Thymus (tissue), 2 donors: ENCODE results near the gene LPCAT3. TPM values are rescaled to one million over a fixed set of nuclear protein-coding genes. Genes with fewer than 3 reads are reported as not detected.

Experiments
- polyA plus RNA-seq: library from polyadenylated mRNA; stranded (reverse); fragments of 200-250 nt; gene quantifications from one replicate; pipeline ENCODE4 v1.2.3, GENCODE V29; 2013
- total RNA-seq: library from RNA; stranded (reverse); fragments of 120-200 nt; gene quantifications from one replicate; pipeline ENCODE4 v1.2.4, GENCODE V29; 2013
- donor health status: healthy.

LPCAT3 gene
- total and polyA plus RNA-seq, 2 donors: 16.1 to 28.2 TPM

Other genes starting within 250 kb of the LPCAT3 start
- 1.5 TPM for gene LAG3, start 246.0 kb downstream of the LPCAT3 start, total RNA-seq
- gene LAG3, start 246.0 kb downstream of the LPCAT3 start, polyA plus RNA-seq: 4.8 TPM
- 91.9 TPM for gene CD4, start 228.9 kb downstream of the LPCAT3 start, total RNA-seq
- gene CD4, start 228.9 kb downstream of the LPCAT3 start, polyA plus RNA-seq: 50.9 TPM
- 1.4 TPM for gene GPR162, start 196.7 kb downstream of the LPCAT3 start, total RNA-seq
- gene GPR162, start 196.7 kb downstream of the LPCAT3 start, polyA plus RNA-seq: 4.4 TPM
- gene P3H3, start 190.1 kb downstream of the LPCAT3 start, total RNA-seq: 1.0 TPM
- gene P3H3, start 190.1 kb downstream of the LPCAT3 start, polyA plus RNA-seq: 4.4 TPM
- gene GNB3, start 177.6 kb downstream of the LPCAT3 start, total RNA-seq: 0.14 TPM
- gene GNB3, start 177.6 kb downstream of the LPCAT3 start, polyA plus RNA-seq: 1.3 TPM
- 44.3 TPM for gene CDCA3, start 167.2 kb downstream of the LPCAT3 start, total RNA-seq
- gene CDCA3, start 167.2 kb downstream of the LPCAT3 start, polyA plus RNA-seq: 5.9 TPM
- gene USP5, start 166.3 kb downstream of the LPCAT3 start, total RNA-seq: 61.1 TPM
- gene USP5, start 166.3 kb downstream of the LPCAT3 start, polyA plus RNA-seq: 32.2 TPM
- 628 TPM for gene TPI1, start 150.9 kb downstream of the LPCAT3 start, total RNA-seq
- gene TPI1, start 150.9 kb downstream of the LPCAT3 start, polyA plus RNA-seq: 282 TPM
- 10.7 TPM for gene SPSB2, start 145.2 kb downstream of the LPCAT3 start, total RNA-seq
- 14.9 TPM for gene SPSB2, start 145.2 kb downstream of the LPCAT3 start, polyA plus RNA-seq
- 6.2 TPM for gene LRRC23, start 113.7 kb downstream of the LPCAT3 start, total RNA-seq
- gene LRRC23, start 113.7 kb downstream of the LPCAT3 start, polyA plus RNA-seq: 11.5 TPM
- gene ENO2, start 103.9 kb downstream of the LPCAT3 start, total RNA-seq: 12.1 TPM
- gene ENO2, start 103.9 kb downstream of the LPCAT3 start, polyA plus RNA-seq: 29.3 TPM
- gene ATN1, start 90.5 kb downstream of the LPCAT3 start, total RNA-seq: 1.6 TPM
- gene ATN1, start 90.5 kb downstream of the LPCAT3 start, polyA plus RNA-seq: 30.3 TPM
- not detected for gene RNU7-1, start 74.7 kb downstream of the LPCAT3 start, total RNA-seq
- gene RNU7-1, start 74.7 kb downstream of the LPCAT3 start, polyA plus RNA-seq: not detected
- 446 TPM for gene C12orf57, start 74.5 kb downstream of the LPCAT3 start, total RNA-seq
- 421 TPM for gene C12orf57, start 74.5 kb downstream of the LPCAT3 start, polyA plus RNA-seq
- 147 TPM for gene PTPN6, start 67.1 kb downstream of the LPCAT3 start, total RNA-seq
- gene PTPN6, start 67.1 kb downstream of the LPCAT3 start, polyA plus RNA-seq: 213 TPM
- gene PHB2, start 47.8 kb downstream of the LPCAT3 start, total RNA-seq: 288 TPM
- 149 TPM for gene PHB2, start 47.8 kb downstream of the LPCAT3 start, polyA plus RNA-seq
- 56.2 TPM for gene EMG1, start 47.6 kb downstream of the LPCAT3 start, total RNA-seq
- 27.6 TPM for gene EMG1, start 47.6 kb downstream of the LPCAT3 start, polyA plus RNA-seq
- 74.2 TPM for gene C1S, start 42.2 kb upstream of the LPCAT3 start, total RNA-seq
- gene C1S, start 42.2 kb upstream of the LPCAT3 start, polyA plus RNA-seq: 196 TPM
- 51.5 TPM for gene C1R, start 74.0 kb upstream of the LPCAT3 start, total RNA-seq
- 149 TPM for gene C1R, start 74.0 kb upstream of the LPCAT3 start, polyA plus RNA-seq
- 17.4 TPM for gene C1RL, start 90.7 kb upstream of the LPCAT3 start, total RNA-seq
- gene C1RL, start 90.7 kb upstream of the LPCAT3 start, polyA plus RNA-seq: 54.8 TPM
- 19.4 TPM for gene RBP5, start 110.4 kb upstream of the LPCAT3 start, total RNA-seq
- gene RBP5, start 110.4 kb upstream of the LPCAT3 start, polyA plus RNA-seq: 12.0 TPM
- gene CLSTN3, start 111.9 kb upstream of the LPCAT3 start, total RNA-seq: 16.5 TPM
- 25.3 TPM for gene CLSTN3, start 111.9 kb upstream of the LPCAT3 start, polyA plus RNA-seq
- 40.8 TPM for gene PEX5, start 171.2 kb upstream of the LPCAT3 start, total RNA-seq
- gene PEX5, start 171.2 kb upstream of the LPCAT3 start, polyA plus RNA-seq: 31.6 TPM